ENCODE results near the gene PLAC1.

The PLAC1 gene

GRCh38 chrX:134631426-134632346 is 26.6 kb downstream of the PLAC1 start:
- DNase-seq (ENCODE audit: low spot score), result no peak

- no peak for DNase-seq (ENCODE audit: low spot score)
Measured at GRCh38 chrX:134628663-134629062, 29.6 kb downstream of the PLAC1 start.

- no peak for DNase-seq (ENCODE audit: low spot score)
Measured at GRCh38 chrX:134626434-134626833, 31.8 kb downstream of the PLAC1 start.

- DNase-seq (ENCODE audit: low spot score), result no peak
Measured at GRCh38 chrX:134625315-134625718, 33.0 kb downstream of the PLAC1 start.

- no peak for DNase-seq (ENCODE audit: low spot score)
Measured at GRCh38 chrX:134624046-134624430, 34.2 kb downstream of the PLAC1 start.

GRCh38 chrX:134623293-134624045 is 34.8 kb downstream of the PLAC1 start:
- DNase-seq (ENCODE audit: low spot score), result no peak

GRCh38 chrX:134622813-134623185 is 35.5 kb downstream of the PLAC1 start:
- no peak for DNase-seq (ENCODE audit: low spot score)

- DNase-seq (ENCODE audit: low spot score), result no peak
Measured at GRCh38 chrX:134622056-134622812, 36.0 kb downstream of the PLAC1 start.

- DNase-seq (ENCODE audit: low spot score), result no peak
Measured at GRCh38 chrX:134619838-134620237, 38.4 kb downstream of the PLAC1 start.

GRCh38 chrX:134613396-134613795 is 44.9 kb downstream of the PLAC1 start:
- DNase-seq (ENCODE audit: low spot score), result no peak

GRCh38 chrX:134608153-134608552 is 50.1 kb downstream of the PLAC1 start:
- no peak for DNase-seq (ENCODE audit: low spot score)

GRCh38 chrX:134607523-134607922 is 50.7 kb downstream of the PLAC1 start:
- no peak for DNase-seq (ENCODE audit: low spot score)

GRCh38 chrX:134604701-134605311 is 53.5 kb downstream of the PLAC1 start:
- no peak for DNase-seq (ENCODE audit: low spot score)

- DNase-seq (ENCODE audit: low spot score), result no peak
Measured at GRCh38 chrX:134603806-134604700, 54.2 kb downstream of the PLAC1 start.

- DNase-seq (ENCODE audit: low spot score), result no peak
Measured at GRCh38 chrX:134602410-134602809, 55.9 kb downstream of the PLAC1 start.

- DNase-seq (ENCODE audit: low spot score), result no peak
Measured at GRCh38 chrX:134601240-134601765, 57.0 kb downstream of the PLAC1 start.

GRCh38 chrX:134600714-134601113 is 57.6 kb downstream of the PLAC1 start:
- DNase-seq (ENCODE audit: low spot score), result no peak

- no peak for DNase-seq (ENCODE audit: low spot score)
Measured at GRCh38 chrX:134599184-134599914, 58.9 kb downstream of the PLAC1 start.

- DNase-seq (ENCODE audit: low spot score), result no peak
Measured at GRCh38 chrX:134592303-134592702, 66.0 kb downstream of the PLAC1 start.

GRCh38 chrX:134591502-134591901 is 66.8 kb downstream of the PLAC1 start:
- DNase-seq (ENCODE audit: low spot score), result no peak
